MCF 10A (cell line): ENCODE results near the gene TMEM184C. TPM values are rescaled to one million over a fixed set of nuclear protein-coding genes. Genes with fewer than 3 reads are reported as not detected.

Source experiments
- BruUV-seq: library from RNA; stranded (reverse); fragments of 400-500 nt; replicated peaks from 2 replicates; lab custom pipeline; 2021; lab: Mats Ljungman, UMichigan
- CTCF ChIA-PET: fragments of 300-600 bp; sonication (Branson Sonifier 250); formaldehyde crosslinking; extraction: SDS; loops from one replicate; lab custom pipeline; 2021; ENCODE audit warnings: antibody characterized with exemption, inconsistent platforms; lab: Yijun Ruan, JAX
- POLR2A ChIA-PET: fragments of 300-600, 350-650 bp; sonication (Branson Sonifier 250); formaldehyde crosslinking; extraction: SDS; loops from one replicate; lab custom pipeline; 2020; ENCODE audit warnings: antibody characterized with exemption, inconsistent platforms; lab: Yijun Ruan, JAX
- DNase-seq: peaks from one replicate; pipeline ENCODE4 v3.0.0-alpha.2; 2018; ENCODE audit not compliant: unreplicated experiment
- H3K27ac Mint-ChIP-seq: one replicate; pipeline ENCODE4 v1.8.0; 2022; ENCODE audit warnings: mild to moderate bottlenecking, low read depth, mixed read lengths; ENCODE audit not compliant: unreplicated experiment
- H3K27me3 Mint-ChIP-seq: one replicate; pipeline ENCODE4 v1.8.0; 2022; ENCODE audit warnings: mixed read lengths; ENCODE audit not compliant: insufficient read depth, unreplicated experiment
- H3K36me3 Mint-ChIP-seq: one replicate; pipeline ENCODE4 v1.8.0; 2022; ENCODE audit warnings: mild to moderate bottlenecking, moderate library complexity, mixed read lengths; ENCODE audit not compliant: insufficient read depth, unreplicated experiment
- H3K4me1 Mint-ChIP-seq: one replicate; pipeline ENCODE4 v1.8.0; 2022; ENCODE audit warnings: mixed read lengths; ENCODE audit not compliant: insufficient read depth, unreplicated experiment
- H3K4me3 Mint-ChIP-seq: one replicate; pipeline ENCODE4 v1.8.0; 2022; ENCODE audit warnings: mild to moderate bottlenecking, moderate library complexity, mixed read lengths; ENCODE audit not compliant: unreplicated experiment
- H3K9me3 Mint-ChIP-seq: one replicate; pipeline ENCODE4 v1.8.0; 2022; ENCODE audit warnings: mixed read lengths; ENCODE audit not compliant: unreplicated experiment
- intact Hi-C: fragments of 100-400 bp; cut with micrococcal nuclease; formaldehyde crosslinking; loops from 2 replicates; pipeline ENCODE4 v1.14.1; 2022
- total RNA-seq: library from RNA; stranded (reverse); gene quantifications from 2 replicates; pipeline ENCODE4 v1.2.3, GENCODE V29; 2022
- TF ChIP-seq, protein P1 (sequence below): fragments of 200-600 bp; IDR thresholded peaks from one replicate; pipeline ENCODE4 v1.8.0; 2022; ENCODE audit warnings: antibody characterized with exemption, mild to moderate bottlenecking; ENCODE audit not compliant: unreplicated experiment

The TMEM184C gene
- total RNA-seq, 1 experiment from 2014 or later: 33.9 TPM

- intact Hi-C loops: loop anchor here (1.0 to 2.0 kb wide), 2 partner anchors 122 to 123 kb away; no protein-coding TSS in a partner anchor
- TF ChIP-seq, protein P1, sequence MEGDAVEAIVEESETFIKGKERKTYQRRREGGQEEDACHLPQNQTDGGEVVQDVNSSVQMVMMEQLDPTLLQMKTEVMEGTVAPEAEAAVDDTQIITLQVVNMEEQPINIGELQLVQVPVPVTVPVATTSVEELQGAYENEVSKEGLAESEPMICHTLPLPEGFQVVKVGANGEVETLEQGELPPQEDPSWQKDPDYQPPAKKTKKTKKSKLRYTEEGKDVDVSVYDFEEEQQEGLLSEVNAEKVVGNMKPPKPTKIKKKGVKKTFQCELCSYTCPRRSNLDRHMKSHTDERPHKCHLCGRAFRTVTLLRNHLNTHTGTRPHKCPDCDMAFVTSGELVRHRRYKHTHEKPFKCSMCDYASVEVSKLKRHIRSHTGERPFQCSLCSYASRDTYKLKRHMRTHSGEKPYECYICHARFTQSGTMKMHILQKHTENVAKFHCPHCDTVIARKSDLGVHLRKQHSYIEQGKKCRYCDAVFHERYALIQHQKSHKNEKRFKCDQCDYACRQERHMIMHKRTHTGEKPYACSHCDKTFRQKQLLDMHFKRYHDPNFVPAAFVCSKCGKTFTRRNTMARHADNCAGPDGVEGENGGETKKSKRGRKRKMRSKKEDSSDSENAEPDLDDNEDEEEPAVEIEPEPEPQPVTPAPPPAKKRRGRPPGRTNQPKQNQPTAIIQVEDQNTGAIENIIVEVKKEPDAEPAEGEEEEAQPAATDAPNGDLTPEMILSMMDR: no peak
- H3K36me3 Mint-ChIP-seq: no peaks in the 10 kb centered on the region
- peak; percentile 68 for DNase-seq
- no peaks in the 10 kb centered on the region for H3K9me3 Mint-ChIP-seq
- POLR2A ChIA-PET: interaction anchor here (0.6 to 3.6 kb wide), 8 partner anchors 13 to 166 kb away, joined by 3 to 21 read pairs (median 6); partner anchors contain the start of genes ARHGAP10 and PRMT9
- no peak overlapping the region for H3K4me3 Mint-ChIP-seq
- CTCF ChIA-PET: interaction anchor here (1.0 to 8.2 kb wide), 3 partner anchors 17 to 152 kb away, joined by 4 to 247 read pairs (median 6); partner anchors contain the start of gene ARHGAP10
- no TSS peak for BruUV-seq
- H3K27ac Mint-ChIP-seq: no peak overlapping the region
- no peaks in the 10 kb centered on the region for H3K4me1 Mint-ChIP-seq
- no peaks in the 10 kb centered on the region for H3K27me3 Mint-ChIP-seq
These were observed 97.6 kb downstream of the TMEM184C start for GRCh38 chr4:147714575-147715401.

DNA sequence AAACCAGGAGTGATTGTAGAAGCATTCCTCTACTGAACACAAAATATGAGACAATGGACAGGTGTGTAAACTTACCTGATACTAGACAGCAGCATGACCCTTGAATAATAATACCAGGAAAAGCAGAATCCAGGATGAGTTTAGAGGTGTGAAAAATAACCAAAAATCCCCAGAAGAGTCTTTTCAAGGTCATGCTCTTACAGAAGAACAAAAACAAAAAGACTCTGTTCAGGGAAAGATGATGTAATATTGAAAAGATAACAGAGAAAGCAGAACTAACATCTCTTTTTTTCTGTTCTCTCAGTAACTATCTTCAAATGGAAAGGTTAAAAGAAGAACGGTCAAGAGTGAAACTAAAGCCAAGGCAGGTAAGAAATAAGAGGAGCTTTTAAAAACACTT is 100.7 kb downstream of the TMEM184C start:
- Mint-ChIP-seq H3K36me3 (no peaks in the 10 kb centered on the region), H3K9me3 (no peaks in the 10 kb centered on the region), H3K4me1 (no peaks in the 10 kb centered on the region), H3K4me3 (no peak overlapping the region), H3K27ac (no peak overlapping the region), H3K27me3 (no peaks in the 10 kb centered on the region)
- BruUV-seq: no TSS peak
- TF ChIP-seq, protein P1: no peak
- POLR2A ChIA-PET: no interaction called here
- intact Hi-C loops: no loop called here
- no peak for DNase-seq
- CTCF ChIA-PET: interaction anchor here (0.8 to 2.2 kb wide), 3 partner anchors 9 to 148 kb away, joined by 3 to 10 read pairs (median 3); no protein-coding TSS in a partner anchor

Other genes with a start within 250 kb of the TMEM184C start
- gene EDNRA, start 136.3 kb upstream of the TMEM184C start, total RNA-seq: not detected in 2 replicates
- gene PRMT9, start 66.8 kb downstream of the TMEM184C start, total RNA-seq: 6.1 and 8.4 TPM in 2 replicates
- 22.4 and 24.6 TPM in 2 replicates for gene ARHGAP10, start 114.7 kb downstream of the TMEM184C start, total RNA-seq